Measurements from ENCODE around the gene ZNF324. TPM values are rescaled to one million over a fixed set of nuclear protein-coding genes. Genes with fewer than 3 reads are reported as not detected.

ZNF324 gene
- total RNA-seq, 6 donors from 2014 or later, result 10.8 to 39.8 (median 18.0) TPM

- H3K36me3 ChIP-seq, result peaks cover 4 to 25% (median 13%) of the 10 kb centered on the region in 4 donors
- DNase-seq (peak; percentile 96 to 98), ATAC-seq (ENCODE audit: low FRiP score in 2 of 2) (peak; percentile 97 to 99)
- no peaks in the 10 kb centered on the region for H3K27me3 ChIP-seq
- H3K4me1 ChIP-seq, result peaks cover 6 to 12% (median 7%) of the 10 kb centered on the region in 4 donors
- peak within 1 kb of the TSS; percentile 64 to 99 (median 98) for H3K4me3 ChIP-seq
- TF ChIP-seq POLR2A (IDR thresholded peaks at IDR 0.05), result peak in 2 of 4 donors; percentile 29 to 75
- TF ChIP-seq EP300 (IDR thresholded peaks at IDR 0.05), result no peak
- peak in 1 of 6 experiments; percentile 17 for TF ChIP-seq CTCF (IDR thresholded peaks at IDR 0.05)
- TF ChIP-seq POLR2AphosphoS5 (IDR thresholded peaks at IDR 0.05), result peak; percentile 69 to 73
- 0% methylated on average over 4 to 18 of the region's 79 CpGs for WGBS, 2 donors
- peaks cover 0 to 8% (median 3%) of the 10 kb centered on the region in 4 donors for H3K9me3 ChIP-seq
- peak within 1 kb of the TSS in 3 of 4 donors; percentile 60 to 73 (median 62) for H3K27ac ChIP-seq
Measured at GRCh38 chr19:58451358-58452101, 15.3 kb upstream of the ZNF324 start, which contains the start of gene ZNF324B. ZNF324B (plus strand) TSS chr19:58451622; CDS start chr19:58453702, 2,080 bp downstream.

- WGBS, 2 donors, result 88 to 91% methylated on average over 6 of the region's 6 CpGs
- TF ChIP-seq EP300 (IDR thresholded peaks at IDR 0.05) (no peak), POLR2A (IDR thresholded peaks at IDR 0.05) (no peak), POLR2AphosphoS5 (IDR thresholded peaks at IDR 0.05) (no peak), CTCF (IDR thresholded peaks at IDR 0.05) (no peak)
- peaks cover 0 to 4% (median 2%) of the 10 kb centered on the region in 4 donors for H3K9me3 ChIP-seq
- no peak overlapping the region for H3K27ac ChIP-seq
- no peaks in the 10 kb centered on the region for H3K27me3 ChIP-seq
- DNase-seq (no peak), ATAC-seq (ENCODE audit: low FRiP score in 2 of 2) (no peak)
- H3K4me1 ChIP-seq, result peaks cover 6 to 12% (median 7%) of the 10 kb centered on the region in 4 donors
- H3K4me3 ChIP-seq, result no peak overlapping the region
- peaks cover 4 to 32% (median 17%) of the 10 kb centered on the region in 4 donors for H3K36me3 ChIP-seq
Measured at GRCh38 chr19:58453743-58454142, 13.1 kb upstream of the ZNF324 start.

- Histone ChIP-seq H3K27ac (no peak overlapping the region), H3K9me3 (no peaks in the 10 kb centered on the region), H3K4me3 (no peak overlapping the region), H3K27me3 (no peaks in the 10 kb centered on the region), H3K4me1 (peaks cover 6 to 12% (median 7%) of the 10 kb centered on the region in 4 donors), H3K36me3 (peaks cover 4 to 32% (median 17%) of the 10 kb centered on the region in 4 donors)
- 87 to 92% methylated on average over 6 to 21 of the region's 21 CpGs for WGBS, 2 donors
- TF ChIP-seq CTCF (IDR thresholded peaks at IDR 0.05), result no peak
- TF ChIP-seq EP300 (IDR thresholded peaks at IDR 0.05), result no peak
- no peak for TF ChIP-seq POLR2AphosphoS5 (IDR thresholded peaks at IDR 0.05)
- TF ChIP-seq POLR2A (IDR thresholded peaks at IDR 0.05), result no peak
- ATAC-seq (ENCODE audit: low FRiP score in 2 of 2) (no peak), DNase-seq (peak in 1 of 2 donors; percentile 60)
Measured at GRCh38 chr19:58455306-58455705, 11.6 kb upstream of the ZNF324 start.

GRCh38 chr19:58456111-58456510 lies 10.8 kb upstream of the ZNF324 start:
- ATAC-seq (ENCODE audit: low FRiP score in 2 of 2), result no peak
- Histone ChIP-seq H3K4me1 (peaks cover under 1 to 6% (median 2%) of the 10 kb centered on the region in 4 donors), H3K27ac (no peak overlapping the region), H3K4me3 (no peak overlapping the region), H3K36me3 (peaks cover 4 to 32% (median 17%) of the 10 kb centered on the region in 4 donors), H3K9me3 (no peaks in the 10 kb centered on the region), H3K27me3 (no peaks in the 10 kb centered on the region)
- WGBS, 2 donors, result 97% methylated on average over 34 to 35 of the region's 35 CpGs
- DNase-seq, result peak in 1 of 2 donors; percentile 75
- TF ChIP-seq POLR2AphosphoS5 (IDR thresholded peaks at IDR 0.05), result no peak
- no peak for TF ChIP-seq EP300 (IDR thresholded peaks at IDR 0.05)
- no peak for TF ChIP-seq CTCF (IDR thresholded peaks at IDR 0.05)
- TF ChIP-seq POLR2A (IDR thresholded peaks at IDR 0.05), result no peak

Data from upper lobe of left lung (tissue), 6 donors.